CD4-positive, alpha-beta T cell (primary cell): ENCODE results near the gene LRRC4B. TPM values are rescaled to one million over a fixed set of nuclear protein-coding genes. Genes with fewer than 3 reads are reported as not detected.

ENCODE experiments used
- ATAC-seq: fragments of 200-7000 bp; cut with Tn5 transposase; one replicate; pipeline ENCODE4 v1.10.0; 2022; ENCODE audit warnings: mild to moderate bottlenecking; ENCODE audit not compliant: poor library complexity
- CTCF ChIA-PET: fragments of 350-600 bp; sonication (Branson Sonifier 250); formaldehyde crosslinking; loops from one replicate; lab custom pipeline; 2021; ENCODE audit warnings: antibody characterized with exemption, inconsistent platforms; lab: Charles Lee
- POLR2A ChIA-PET: fragments of 350-600 bp; sonication (Branson Sonifier 250); formaldehyde crosslinking; loops from one replicate; lab custom pipeline; 2021; ENCODE audit warnings: antibody characterized with exemption, inconsistent platforms; lab: Charles Lee
- DNase-seq, 14 experiments: peaks; one replicate each; pipeline ENCODE4 v3.0.0-alpha.2; 2013 to 2020; ENCODE audit warnings: mixed read lengths in 2 of 14
- H3K27ac ChIP-seq, 2 donors: one replicate each; pipeline versions ENCODE4 v1.5.1 to v1.7.0; 2013; ENCODE audit warnings: low read length in 2 of 2, low read depth in 1 of 2, mild to moderate bottlenecking in 1 of 2
- H3K27me3 ChIP-seq, 2 experiments: 1 replicate in 1 of 2; 2 replicates in 1 of 2; pipeline versions ENCODE4 v1.6.1 to v1.7.0; 2013; ENCODE audit warnings: low read length in 2 of 2, control low read depth in 1 of 2, mild to moderate bottlenecking in 1 of 2, moderate library complexity in 1 of 2; ENCODE audit not compliant: insufficient read depth in 2 of 2, control insufficient read depth in 1 of 2
- H3K36me3 ChIP-seq: one replicate; pipeline ENCODE4 v1.6.1; 2013; ENCODE audit warnings: low read length, control low read depth; ENCODE audit not compliant: insufficient read depth
- H3K4me1 ChIP-seq: one replicate; pipeline ENCODE4 v1.6.1; 2013; ENCODE audit warnings: low read length, control low read depth; ENCODE audit not compliant: insufficient read depth
- H3K4me3 ChIP-seq: one replicate; pipeline ENCODE4 v1.5.1; 2013; ENCODE audit warnings: mild to moderate bottlenecking, low read length, moderate library complexity
- H3K9me3 ChIP-seq, 2 experiments: 1 replicate in 1 of 2; 2 replicates in 1 of 2; pipeline versions ENCODE4 v1.6.1 to v1.7.0; 2013; ENCODE audit warnings: low read length in 2 of 2, mild to moderate bottlenecking in 2 of 2, control low read depth in 1 of 2, moderate library complexity in 1 of 2; ENCODE audit not compliant: control insufficient read depth in 1 of 2, insufficient read depth in 1 of 2
- H3K27ac Mint-ChIP-seq: one replicate; pipeline ENCODE4 v1.8.0; 2020; ENCODE audit warnings: mixed read lengths
- H3K27me3 Mint-ChIP-seq: one replicate; pipeline ENCODE4 v1.8.0; 2021; ENCODE audit warnings: mixed read lengths
- H3K36me3 Mint-ChIP-seq: one replicate; pipeline ENCODE4 v1.8.0; 2021; ENCODE audit warnings: low read depth, mixed read lengths
- H3K4me1 Mint-ChIP-seq: one replicate; pipeline ENCODE4 v1.8.0; 2021; ENCODE audit warnings: low read depth, mixed read lengths
- H3K4me3 Mint-ChIP-seq: one replicate; pipeline ENCODE4 v1.8.0; 2020; ENCODE audit warnings: mild to moderate bottlenecking, mixed read lengths
- H3K9me3 Mint-ChIP-seq: one replicate; pipeline ENCODE4 v1.8.0; 2020; ENCODE audit warnings: mixed read lengths
- intact Hi-C, 2 experiments: fragments of 100-400 bp; cut with DNase I in 1 of 2; cut with micrococcal nuclease in 1 of 2; formaldehyde crosslinking; loops; one replicate each; pipeline versions ENCODE4 v1.15.1 to v1.9.0; 2023 to 2025; cut with DNase I, micrococcal nuclease
- total RNA-seq, 174 experiments: library from RNA in 2 of 174; stranded (reverse) in 2 of 174; gene quantifications; one replicate each; pipeline ENCODE4 v1.2.3 and lab custom pipeline; 2021 to 2026
- TF ChIP-seq, protein P1 (sequence below): fragments of 200-600 bp; IDR thresholded peaks from one replicate; pipeline ENCODE4 v1.8.0; 2022; ENCODE audit warnings: antibody characterized with exemption, mild to moderate bottlenecking

LRRC4B gene
- total RNA-seq, 2 experiments from 2014 or later, result not detected

DNA sequence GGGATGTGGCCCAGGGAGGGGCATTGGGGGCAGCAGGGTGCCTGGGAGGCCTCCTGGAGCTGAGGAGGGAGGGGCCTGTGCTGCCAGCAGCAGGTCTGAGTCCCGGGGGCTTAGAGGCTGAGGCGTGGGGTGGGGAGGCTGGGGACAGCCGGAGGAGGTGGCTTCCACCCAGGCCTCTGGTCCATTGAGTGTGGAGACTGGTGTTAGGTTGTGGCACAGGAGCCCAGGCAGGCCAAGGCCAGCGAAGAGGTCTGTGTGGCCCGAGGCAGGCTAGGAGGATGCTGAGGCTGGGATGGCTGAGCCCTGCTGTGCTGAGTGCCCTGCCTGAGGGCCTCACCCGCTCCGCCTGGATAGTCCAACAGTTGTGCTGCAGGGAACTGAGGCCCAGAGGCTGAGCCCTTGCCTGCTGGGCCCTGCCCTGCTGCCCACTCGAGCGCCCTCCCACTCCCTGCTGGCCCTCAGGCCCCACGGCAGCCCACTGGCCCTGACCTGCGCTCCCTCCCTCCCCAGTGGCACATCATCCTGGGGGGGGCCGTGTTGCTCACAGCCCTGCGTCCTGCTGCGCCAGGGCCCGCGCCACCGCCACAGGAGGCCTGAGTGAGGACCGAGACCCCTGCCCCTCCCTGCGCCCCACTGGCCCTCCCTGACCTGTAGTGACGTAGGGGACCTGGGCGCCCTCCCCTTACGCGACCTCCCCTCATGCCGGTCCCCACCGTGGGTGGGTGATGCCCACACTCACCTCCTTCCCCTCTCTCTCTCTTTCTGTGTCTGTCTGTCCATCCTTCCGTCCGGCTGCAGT is 86.7 kb downstream of the LRRC4B start:
- Mint-ChIP-seq H3K27me3 (no peaks in the 10 kb centered on the region), H3K4me3 (peak overlapping the region; percentile 31), H3K4me1 (peaks cover 15% of the 10 kb centered on the region), H3K27ac (no peak overlapping the region), H3K36me3 (peaks cover 70% of the 10 kb centered on the region), H3K9me3 (no peaks in the 10 kb centered on the region)
- H3K27me3 ChIP-seq, result no peaks in the 10 kb centered on the region
- ATAC-seq (no peak), DNase-seq (peak in 1 of 14 experiments; percentile 17)
- ChIA-PET POLR2A (no interaction called here), CTCF (no interaction called here)
- TF ChIP-seq, protein P1, sequence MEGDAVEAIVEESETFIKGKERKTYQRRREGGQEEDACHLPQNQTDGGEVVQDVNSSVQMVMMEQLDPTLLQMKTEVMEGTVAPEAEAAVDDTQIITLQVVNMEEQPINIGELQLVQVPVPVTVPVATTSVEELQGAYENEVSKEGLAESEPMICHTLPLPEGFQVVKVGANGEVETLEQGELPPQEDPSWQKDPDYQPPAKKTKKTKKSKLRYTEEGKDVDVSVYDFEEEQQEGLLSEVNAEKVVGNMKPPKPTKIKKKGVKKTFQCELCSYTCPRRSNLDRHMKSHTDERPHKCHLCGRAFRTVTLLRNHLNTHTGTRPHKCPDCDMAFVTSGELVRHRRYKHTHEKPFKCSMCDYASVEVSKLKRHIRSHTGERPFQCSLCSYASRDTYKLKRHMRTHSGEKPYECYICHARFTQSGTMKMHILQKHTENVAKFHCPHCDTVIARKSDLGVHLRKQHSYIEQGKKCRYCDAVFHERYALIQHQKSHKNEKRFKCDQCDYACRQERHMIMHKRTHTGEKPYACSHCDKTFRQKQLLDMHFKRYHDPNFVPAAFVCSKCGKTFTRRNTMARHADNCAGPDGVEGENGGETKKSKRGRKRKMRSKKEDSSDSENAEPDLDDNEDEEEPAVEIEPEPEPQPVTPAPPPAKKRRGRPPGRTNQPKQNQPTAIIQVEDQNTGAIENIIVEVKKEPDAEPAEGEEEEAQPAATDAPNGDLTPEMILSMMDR, result no peak
- H3K4me1 ChIP-seq, result peaks cover 33% of the 10 kb centered on the region
- no peak overlapping the region for H3K4me3 ChIP-seq
- no peaks in the 10 kb centered on the region for H3K9me3 ChIP-seq
- H3K36me3 ChIP-seq, result peaks cover 52% of the 10 kb centered on the region
- intact Hi-C loops, result no loop called here
- H3K27ac ChIP-seq, result no peak overlapping the region

DNA sequence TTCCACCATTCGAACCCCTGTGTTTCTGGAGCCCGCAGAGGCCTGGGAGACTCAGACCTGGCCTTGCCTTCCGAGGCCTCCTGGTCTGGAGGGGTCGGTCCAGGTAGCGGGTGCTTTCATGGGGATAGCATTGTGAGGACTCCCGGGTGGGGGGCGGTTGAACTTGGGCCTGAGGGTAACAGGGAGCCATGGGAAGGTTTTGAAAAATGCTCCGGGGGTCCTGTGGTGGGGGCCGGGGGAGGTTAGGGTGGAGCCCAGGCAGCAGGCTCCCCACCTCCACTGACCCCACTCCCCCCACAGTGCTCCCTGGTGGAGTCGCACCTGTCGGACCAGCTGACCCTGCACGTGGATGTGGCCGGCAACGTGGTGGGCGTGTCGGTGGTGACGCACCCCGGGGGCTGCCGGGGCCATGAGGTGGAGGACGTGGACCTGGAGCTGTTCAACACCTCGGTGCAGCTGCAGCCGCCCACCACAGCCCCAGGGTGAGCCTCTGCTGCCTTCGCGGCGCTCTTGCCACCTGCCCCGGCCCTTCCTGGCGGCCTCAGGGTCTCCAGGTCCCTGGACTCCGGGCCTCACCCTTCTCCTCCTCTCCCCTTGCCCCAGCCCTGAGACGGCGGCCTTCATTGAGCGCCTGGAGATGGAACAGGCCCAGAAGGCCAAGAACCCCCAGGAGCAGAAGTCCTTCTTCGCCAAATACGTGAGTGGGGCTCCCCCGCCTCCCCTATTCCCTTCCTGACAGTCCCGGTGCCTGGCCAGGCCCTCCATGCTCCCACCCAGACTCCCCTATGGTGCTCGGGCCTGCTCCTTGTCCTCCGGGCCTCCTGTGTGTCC is 87.7 kb downstream of the LRRC4B start:
- intact Hi-C loops, result no loop called here
- Histone ChIP-seq H3K27ac (no peak overlapping the region), H3K27me3 (no peaks in the 10 kb centered on the region), H3K9me3 (peaks cover 0 to 6% of the 10 kb centered on the region in 2 experiments), H3K36me3 (peaks cover 52% of the 10 kb centered on the region), H3K4me3 (no peak overlapping the region), H3K4me1 (peaks cover 43% of the 10 kb centered on the region)
- peak in 1 of 14 experiments; percentile 31 for DNase-seq
- no peak for ATAC-seq
- peaks cover 75% of the 10 kb centered on the region for H3K36me3 Mint-ChIP-seq
- H3K4me1 Mint-ChIP-seq, result peaks cover 22% of the 10 kb centered on the region
- H3K4me3 Mint-ChIP-seq, result peak overlapping the region; percentile 31
- H3K27me3 Mint-ChIP-seq, result no peaks in the 10 kb centered on the region
- ChIA-PET POLR2A (interaction anchor here (1.8 kb wide), 1 partner anchor 31 kb away, joined by 7 read pairs; the partner anchor contains the start of gene JOSD2), CTCF (no interaction called here)
- H3K9me3 Mint-ChIP-seq, result no peaks in the 10 kb centered on the region
- TF ChIP-seq, protein P1, result no peak
- no peak overlapping the region for H3K27ac Mint-ChIP-seq

DNA sequence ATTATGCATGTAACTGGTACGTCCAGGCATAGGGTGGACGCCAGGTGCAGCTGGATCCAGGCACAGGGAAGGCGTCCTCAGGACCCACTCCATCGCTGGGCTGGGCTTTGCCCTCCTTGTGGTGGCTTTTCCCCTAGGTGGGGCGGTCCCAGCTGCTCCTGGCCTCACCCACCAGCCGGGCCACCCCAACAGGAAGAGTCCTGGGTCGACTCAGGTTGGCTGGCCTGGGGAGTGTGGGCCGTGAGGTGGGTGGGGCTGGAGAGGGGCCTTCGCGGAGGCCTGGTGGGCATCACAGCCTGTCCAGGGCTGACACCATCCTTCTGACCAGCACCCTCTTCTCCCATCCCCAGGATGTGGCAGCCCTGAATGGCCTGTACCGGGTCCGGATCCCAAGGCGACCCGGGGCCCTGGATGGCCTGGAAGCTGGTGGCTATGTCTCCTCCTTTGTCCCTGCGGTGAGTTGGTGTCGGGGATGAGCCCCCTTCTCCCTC is 88.4 kb downstream of the LRRC4B start:
- peaks cover 52% of the 10 kb centered on the region for H3K36me3 ChIP-seq
- Mint-ChIP-seq H3K9me3 (no peaks in the 10 kb centered on the region), H3K4me3 (no peak overlapping the region), H3K4me1 (peaks cover 22% of the 10 kb centered on the region), H3K27me3 (no peaks in the 10 kb centered on the region), H3K27ac (no peak overlapping the region), H3K36me3 (peaks cover 70% of the 10 kb centered on the region)
- intact Hi-C loops, result loop anchor here in 1 of 2 experiments (5.0 kb wide), 1 partner anchor 113 kb away; the partner anchor contains the start of gene NAPSA
- ChIA-PET CTCF (interaction anchor here (0.8 kb wide), 1 partner anchor 123 kb away, joined by 4 read pairs; no protein-coding TSS in a partner anchor), POLR2A (interaction anchor here (1.8 kb wide), 1 partner anchor 31 kb away, joined by 7 read pairs; the partner anchor contains the start of gene JOSD2)
- no peak overlapping the region for H3K4me3 ChIP-seq
- H3K27ac ChIP-seq, result no peak overlapping the region
- TF ChIP-seq, protein P1, result no peak
- peaks cover 43% of the 10 kb centered on the region for H3K4me1 ChIP-seq
- H3K27me3 ChIP-seq, result no peaks in the 10 kb centered on the region
- ATAC-seq (no peak), DNase-seq (peak in 1 of 14 experiments; percentile 19)
- H3K9me3 ChIP-seq, result peaks cover 0 to 6% of the 10 kb centered on the region in 2 experiments
